Astrocyte (in vitro differentiated cells and primary cell): Measurements from ENCODE around the gene PCNA.

ENCODE experiments used
- CTCF ChIP-seq: IDR thresholded peaks from 2 replicates; pipeline ENCODE4 v1.5.1; 2011; ENCODE audit warnings: low read depth, mild to moderate bottlenecking, inconsistent platforms, low read length, moderate library complexity; ENCODE audit not compliant: insufficient read depth
- EZH2 ChIP-seq: IDR thresholded peaks from 2 replicates; pipeline ENCODE4 v1.6.1; 2012; ENCODE audit warnings: mild to moderate bottlenecking, low read length, inconsistent platforms; ENCODE audit not compliant: insufficient read depth

DNA sequence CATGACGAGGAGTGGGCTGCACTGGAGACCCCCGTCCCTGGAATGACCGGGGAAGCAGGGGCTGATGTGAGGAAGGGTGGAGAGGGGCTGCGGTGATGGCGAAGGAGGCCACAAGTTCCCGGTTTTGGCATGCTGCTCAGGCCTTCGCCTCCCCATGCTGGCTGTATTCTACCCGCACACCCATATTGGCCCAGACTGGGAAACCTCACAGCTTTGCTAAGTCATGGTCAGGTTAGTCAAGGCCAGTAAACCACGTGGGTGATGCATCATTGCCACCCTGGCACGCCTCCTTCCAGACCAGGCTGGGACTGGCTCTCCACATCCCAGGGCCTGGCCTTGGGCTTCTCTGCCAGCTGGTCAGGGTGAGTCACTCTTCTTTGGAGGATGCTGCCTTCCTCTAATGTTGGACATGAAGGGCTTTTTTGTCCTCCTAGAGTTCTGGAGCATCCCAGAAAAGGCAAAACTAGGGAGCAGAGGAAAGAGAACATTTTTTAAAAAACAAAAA, 53.8 kb downstream of the PCNA start:
- no peak for TF ChIP-seq CTCF
- TF ChIP-seq EZH2: no peak
